ENCODE data around the gene SH3RF1.

DNA sequence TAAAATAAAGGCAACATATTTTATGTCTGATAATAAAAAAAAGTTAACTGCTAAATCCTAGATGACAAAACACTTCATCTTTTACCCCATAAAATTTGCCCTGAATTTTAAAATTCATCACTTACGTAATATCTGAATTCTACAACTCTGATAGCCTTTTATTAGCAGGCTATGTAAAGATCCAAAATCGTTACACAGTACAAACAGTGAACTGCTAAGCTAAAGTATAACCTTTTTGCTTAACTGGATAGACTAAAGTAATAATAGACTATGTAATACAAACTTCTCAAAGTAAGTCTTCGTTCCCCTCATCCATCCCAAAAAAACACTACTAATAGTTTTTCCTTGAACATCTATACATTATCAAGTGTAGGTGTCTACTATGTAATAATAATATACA, 49.1 kb downstream of the SH3RF1 start:
- TF ChIP-seq, protein P1, sequence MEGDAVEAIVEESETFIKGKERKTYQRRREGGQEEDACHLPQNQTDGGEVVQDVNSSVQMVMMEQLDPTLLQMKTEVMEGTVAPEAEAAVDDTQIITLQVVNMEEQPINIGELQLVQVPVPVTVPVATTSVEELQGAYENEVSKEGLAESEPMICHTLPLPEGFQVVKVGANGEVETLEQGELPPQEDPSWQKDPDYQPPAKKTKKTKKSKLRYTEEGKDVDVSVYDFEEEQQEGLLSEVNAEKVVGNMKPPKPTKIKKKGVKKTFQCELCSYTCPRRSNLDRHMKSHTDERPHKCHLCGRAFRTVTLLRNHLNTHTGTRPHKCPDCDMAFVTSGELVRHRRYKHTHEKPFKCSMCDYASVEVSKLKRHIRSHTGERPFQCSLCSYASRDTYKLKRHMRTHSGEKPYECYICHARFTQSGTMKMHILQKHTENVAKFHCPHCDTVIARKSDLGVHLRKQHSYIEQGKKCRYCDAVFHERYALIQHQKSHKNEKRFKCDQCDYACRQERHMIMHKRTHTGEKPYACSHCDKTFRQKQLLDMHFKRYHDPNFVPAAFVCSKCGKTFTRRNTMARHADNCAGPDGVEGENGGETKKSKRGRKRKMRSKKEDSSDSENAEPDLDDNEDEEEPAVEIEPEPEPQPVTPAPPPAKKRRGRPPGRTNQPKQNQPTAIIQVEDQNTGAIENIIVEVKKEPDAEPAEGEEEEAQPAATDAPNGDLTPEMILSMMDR (conservative IDR thresholded peaks at IDR 0.05 in 1 of 2, IDR thresholded peaks at IDR 0.05 in 1 of 2; ENCODE audit: extremely low read depth in 1 of 2, insufficient read depth in 1 of 2, low read depth in 1 of 2, low read length in 2 of 2): no peak
- no peak for TF ChIP-seq EZH2 (IDR thresholded peaks at IDR 0.05; ENCODE audit: borderline replicate concordance, low read length)
